HCT116 (cell line): ENCODE results near the gene MAPKAPK3. TPM values are rescaled to one million over a fixed set of nuclear protein-coding genes. Genes with fewer than 3 reads are reported as not detected.

ENCODE experiments used
- ATAC-seq: fragments of 200-7000 bp; cut with Tn5 transposase; 2 replicates; pipeline ENCODE4 v1.9.1; 2020; ENCODE audit warnings: mild to moderate bottlenecking, moderate library complexity
- BruUV-seq: library from RNA; stranded (reverse); fragments of 400-500 nt; replicated peaks from 2 replicates; lab custom pipeline; 2021; lab: Mats Ljungman, UMichigan
- CTCF ChIA-PET: fragments of 300-600 bp; sonication (Branson Sonifier 250); formaldehyde crosslinking; loops from one replicate; lab custom pipeline; 2021; ENCODE audit warnings: antibody characterized with exemption; lab: Charles Lee
- POLR2A ChIA-PET: fragments of 300-600, 350-600 bp; sonication (Branson Sonifier 250); formaldehyde crosslinking; loops from one replicate; lab custom pipeline; 2021; ENCODE audit warnings: antibody characterized with exemption; lab: Charles Lee
- RAD21 ChIA-PET, 2 experiments: fragments of 300-600 bp; sonication (Branson Sonifier 250); formaldehyde crosslinking; loops; one replicate each; lab custom pipeline; 2023; ENCODE audit warnings: low total read pairs in 2 of 2; ENCODE audit not compliant: uncharacterized antibody in 2 of 2, unreplicated experiment in 2 of 2, low non-redundant PET in 1 of 2; lab: Charles Lee
- DNase-seq: peaks from one replicate; pipeline ENCODE4 v3.0.0-alpha.2; 2010; ENCODE audit warnings: low read depth, low spot score
- H2AFZ ChIP-seq: fragments of 200-600 bp; shearing (Covaris generic), sonication (generic); 2 replicates; pipeline ENCODE4 v1.6.1; 2017; ENCODE audit warnings: low read depth, mixed run types, mixed read lengths, antibody characterized with exemption, low read length; ENCODE audit not compliant: poor library complexity, severe bottlenecking
- H3K27ac ChIP-seq: 2 replicates; pipeline ENCODE4 v1.5.1; 2012; ENCODE audit warnings: low read depth, low read length
- H3K27me3 ChIP-seq: fragments of 200-600 bp; sonication (generic); 2 replicates; pipeline ENCODE4 v1.6.1; 2016; ENCODE audit warnings: mixed run types, low read length, mixed read lengths; ENCODE audit not compliant: insufficient read depth
- H3K36me3 ChIP-seq, 2 experiments: fragments of 200-500 bp in 1 of 2; fragments of 200-600 bp in 1 of 2; sonication (Bioruptor generic) in 1 of 2; sonication (generic) in 1 of 2; 2 replicates each; pipeline versions ENCODE4 v1.5.1 to v1.6.1; 2014 to 2016; ENCODE audit warnings: low read length in 2 of 2, inconsistent platforms in 1 of 2, mixed read lengths in 1 of 2, mixed run types in 1 of 2; ENCODE audit not compliant: insufficient read depth in 2 of 2, control insufficient read depth in 1 of 2
- H3K4me1 ChIP-seq, 2 experiments: fragments of 200-600 bp in 1 of 2; sonication (generic) in 1 of 2; 2 replicates each; pipeline versions ENCODE4 v1.5.1 to v1.6.1; 2012 to 2017; ENCODE audit warnings: low read length in 2 of 2, inconsistent platforms in 1 of 2, mild to moderate bottlenecking in 1 of 2, mixed read lengths in 1 of 2, mixed run types in 1 of 2, moderate library complexity in 1 of 2; ENCODE audit not compliant: insufficient read depth in 2 of 2, control insufficient read depth in 1 of 2
- H3K4me2 ChIP-seq: fragments of 200-600 bp; sonication (generic); 2 replicates; pipeline ENCODE4 v1.6.1; 2017; ENCODE audit warnings: mixed run types, low read length, mixed read lengths
- H3K4me3 ChIP-seq, 2 experiments: fragments of 200-600 bp in 1 of 2; sonication (generic) in 1 of 2; replicated peaks in 1 of 2; 2 replicates each; pipeline ENCODE4 v1.5.1; 2011 to 2016; ENCODE audit warnings: low read length in 2 of 2, control low read depth in 1 of 2, low read depth in 1 of 2, mild to moderate bottlenecking in 1 of 2, mixed read lengths in 1 of 2, mixed run types in 1 of 2
- H3K79me2 ChIP-seq: fragments of 200-600 bp; sonication (generic); 2 replicates; pipeline ENCODE4 v1.6.1; 2017; ENCODE audit warnings: mild to moderate bottlenecking, mixed run types, low read length, moderate library complexity, mixed read lengths; ENCODE audit not compliant: insufficient read depth
- H3K9ac ChIP-seq: fragments of 200-600 bp; sonication (generic); 2 replicates; pipeline ENCODE4 v1.6.1; 2016; ENCODE audit warnings: low read length, mixed read lengths
- H3K9me2 ChIP-seq: fragments of 200-600 bp; sonication (generic), shearing (Covaris generic); 2 replicates; pipeline ENCODE4 v1.6.1; 2017; ENCODE audit warnings: mixed run types, mild to moderate bottlenecking, moderate library complexity; ENCODE audit not compliant: insufficient read depth
- H3K9me3 ChIP-seq, 2 experiments: fragments of 200-500 bp in 1 of 2; fragments of 200-600 bp in 1 of 2; sonication (Bioruptor generic) in 1 of 2; sonication (generic) in 1 of 2; 2 replicates each; pipeline ENCODE4 v1.6.1; 2014 to 2017; ENCODE audit warnings: low read length in 2 of 2, mixed read lengths in 2 of 2, inconsistent platforms in 1 of 2, low read depth in 1 of 2, mild to moderate bottlenecking in 1 of 2, mixed run types in 1 of 2, moderate library complexity in 1 of 2; ENCODE audit not compliant: control insufficient read depth in 1 of 2, insufficient read depth in 1 of 2
- H4K20me1 ChIP-seq: fragments of 200-600 bp; sonication (generic), shearing (Covaris generic); 2 replicates; pipeline ENCODE4 v1.6.1; 2017; ENCODE audit warnings: mixed run types, mild to moderate bottlenecking, moderate library complexity; ENCODE audit not compliant: insufficient read depth
- ATF3 ChIP-seq: IDR thresholded peaks from 2 replicates; pipeline ENCODE4 v1.6.1; 2012
- CBX3 ChIP-seq: IDR thresholded peaks from 2 replicates; pipeline ENCODE4 v1.6.1; 2012; ENCODE audit warnings: low read depth
- CEBPB ChIP-seq: IDR thresholded peaks from 2 replicates; pipeline ENCODE4 v1.6.1; 2012; ENCODE audit warnings: low read depth
- CTCF ChIP-seq, 3 experiments: fragments of 200-600 bp in 1 of 3; sonication (generic) in 1 of 3; IDR thresholded peaks in 2 of 3; conservative IDR thresholded peaks in 1 of 3; 2 replicates each; pipeline ENCODE4 v1.5.1; 2012 to 2017; ENCODE audit warnings: low read depth in 2 of 3, low read length in 2 of 3, antibody characterized with exemption in 1 of 3, borderline replicate concordance in 1 of 3, control low read depth in 1 of 3, mild to moderate bottlenecking in 1 of 3, mixed read lengths in 1 of 3, mixed run types in 1 of 3, moderate library complexity in 1 of 3; ENCODE audit not compliant: insufficient read depth in 1 of 3
- ELF1 ChIP-seq: IDR thresholded peaks from 2 replicates; pipeline ENCODE4 v1.6.1; 2012; ENCODE audit warnings: low read depth, borderline replicate concordance
- EZH2 ChIP-seq: fragments of 200-600 bp; sonication (generic); IDR thresholded peaks from 2 replicates; pipeline ENCODE4 v1.6.1; 2017; ENCODE audit warnings: antibody characterized with exemption, mixed run types
- EZH2phosphoT487 ChIP-seq: fragments of 200-600 bp; IDR thresholded peaks from 2 replicates; pipeline ENCODE4 v1.6.1; 2018; ENCODE audit warnings: antibody characterized with exemption, borderline replicate concordance
- POLR2A ChIP-seq: IDR thresholded peaks from 2 replicates; pipeline ENCODE4 v1.7.0; 2011; ENCODE audit warnings: borderline replicate concordance; ENCODE audit not compliant: insufficient read depth, insufficient read length; ENCODE audit errors: extremely low read depth
- REST ChIP-seq: IDR thresholded peaks from 2 replicates; pipeline ENCODE4 v1.6.1; 2012; ENCODE audit warnings: low read depth
- SIN3A ChIP-seq: IDR thresholded peaks from 2 replicates; pipeline ENCODE4 v1.6.1; 2012; ENCODE audit warnings: low read depth
- TCF7L2 ChIP-seq: IDR thresholded peaks from 2 replicates; pipeline ENCODE4 v1.7.0; 2011; ENCODE audit warnings: borderline replicate concordance, inconsistent platforms; ENCODE audit not compliant: insufficient read depth, insufficient read length; ENCODE audit errors: extremely low read depth
- ZBTB33 ChIP-seq: IDR thresholded peaks from 2 replicates; pipeline ENCODE4 v1.6.1; 2011; ENCODE audit warnings: mild to moderate bottlenecking, low read length, moderate library complexity; ENCODE audit not compliant: insufficient replicate concordance; ENCODE audit errors: extremely low read depth
- ZFX ChIP-seq: fragments of 450-650 bp; IDR thresholded peaks from 2 replicates; pipeline ENCODE4 v1.6.1; 2017
- intact Hi-C: fragments of 100-400 bp; cut with micrococcal nuclease; formaldehyde crosslinking; loops from 2 replicates; pipeline ENCODE4 v1.10.0; 2022
- total RNA-seq: library from RNA; stranded (reverse); gene quantifications from one replicate; pipeline ENCODE4 v1.2.1, GENCODE V29; 2021; ENCODE audit not compliant: unreplicated experiment

Gene MAPKAPK3
- total RNA-seq, 1 experiment from 2014 or later = 87.3 TPM

GRCh38 chr3:50592568-50592967 lies 24.4 kb upstream of the MAPKAPK3 start:
- H3K9ac ChIP-seq = no peak overlapping the region

More at GRCh38 chr3:50592568-50592967, 24.4 kb upstream of the MAPKAPK3 start:
- Histone ChIP-seq H3K9me2 (no peaks in the 10 kb centered on the region), H3K9me3 (no peaks in the 10 kb centered on the region), H3K79me2 (no peaks in the 10 kb centered on the region), H2AFZ (no peak overlapping the region), H3K27ac (no peak overlapping the region), H4K20me1 (no peaks in the 10 kb centered on the region), H3K4me2 (no peak overlapping the region), H3K4me3 (no peak overlapping the region), H3K27me3 (no peaks in the 10 kb centered on the region), H3K4me1 (peaks cover 7 to 22% of the 10 kb centered on the region in 2 experiments; a peak in 3 of 4 replicates)
- ChIA-PET POLR2A (interaction anchor here (1.8 kb wide), 1 partner anchor 9 kb away, joined by 5 read pairs; no protein-coding TSS in a partner anchor), RAD21 (interaction anchor here in 1 of 2 experiments (0.7 to 1.1 kb wide), 2 partner anchors 20 to 290 kb away, joined by 3 read pairs; no protein-coding TSS in a partner anchor), CTCF (interaction anchor here (1.1 to 1.6 kb wide), 2 partner anchors 19 to 23 kb away, joined by 3 to 5 read pairs; partner anchors contain the start of gene CISH)
- intact Hi-C loops = no loop called here
- DNase-seq (no peak), ATAC-seq (no peak)
- TF ChIP-seq SIN3A = no peak
- TF ChIP-seq ELF1 = no peak
- no peak for TF ChIP-seq POLR2A
- TF ChIP-seq ZFX = no peak
- TF ChIP-seq CBX3 = no peak
- TF ChIP-seq ATF3 = no peak
- no peak for TF ChIP-seq REST
- no peak for TF ChIP-seq ZBTB33
- TF ChIP-seq TCF7L2 = no peak
- no peak for TF ChIP-seq EZH2
- no peak for TF ChIP-seq EZH2phosphoT487
- no peak for TF ChIP-seq CTCF (IDR thresholded peaks at IDR 0.05 in 2 of 3, conservative IDR thresholded peaks at IDR 0.05 in 1 of 3; ENCODE audit: borderline replicate concordance in 1 of 3, insufficient read depth in 1 of 3, low read depth in 2 of 3, low read length in 2 of 3)
- TF ChIP-seq CEBPB = no peak
- TF ChIP-seq, all 23 proteins: peak for 0
- H3K36me3 ChIP-seq = no peaks in the 10 kb centered on the region
- no TSS peak for BruUV-seq
